ENCODE measurements around the gene CEP57. TPM values are rescaled to one million over a fixed set of nuclear protein-coding genes. Genes with fewer than 3 reads are reported as not detected.
A peak's percentile ranks its signal among the peaks of the same experiment; 100 is the strongest.
"Not testable (repeated sequence)": the region's sequence is repeated elsewhere in the genome, so short reads cannot be mapped to it uniquely, and the experiment has no call there.

Gene CEP57
- polyA plus RNA-seq, 3 donors: 13.1 to 24.9 (median 14.9) TPM

DNA sequence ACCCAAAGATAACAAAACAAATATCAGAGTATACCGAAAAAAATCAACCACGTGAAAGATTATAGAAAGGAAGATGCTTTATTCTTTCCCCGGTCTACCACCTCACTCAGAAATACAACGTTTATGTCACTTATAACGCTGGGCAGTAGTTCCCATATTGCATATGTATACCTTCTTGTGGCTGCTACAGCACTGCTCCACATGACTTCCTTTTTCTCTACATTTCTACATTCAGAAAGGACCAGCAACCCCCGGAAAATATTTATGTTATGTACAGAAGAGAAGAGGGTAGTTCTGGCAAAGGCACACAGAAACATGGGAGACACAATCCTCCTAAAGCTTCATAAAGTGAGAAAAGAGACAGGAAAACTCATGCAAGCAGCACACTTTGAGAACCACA, 76.8 kb downstream of the CEP57 start:
- Histone ChIP-seq H3K9ac (ENCODE audit: insufficient read depth, low read length, poor library complexity, severe bottlenecking) (no peak overlapping the region), H3K4me3 (replicated peaks in 1 of 3; ENCODE audit: low read depth in 2 of 3, low read length in 3 of 3) (no peak overlapping the region), H3K27ac (ENCODE audit: low read depth in 1 of 2, low read length in 2 of 2) (no peak overlapping the region), H3K4me2 (replicated peaks; ENCODE audit: extremely low read depth, low read length, poor library complexity, severe bottlenecking) (no peak overlapping the region), H2AFZ (ENCODE audit: insufficient read depth, low read depth, low read length, poor library complexity, severe bottlenecking) (no peak overlapping the region), H3K36me3 (replicated peaks in 1 of 2; ENCODE audit: control insufficient read depth in 1 of 2, insufficient read depth in 2 of 2, low read length in 2 of 2) (no peaks in the 10 kb centered on the region), H3K4me1 (ENCODE audit: control insufficient read depth in 1 of 2, insufficient read depth in 2 of 2, low read length in 2 of 2) (no peaks in the 10 kb centered on the region), H3K79me2 (ENCODE audit: insufficient read depth, low read length) (no peaks in the 10 kb centered on the region), H3K27me3 (ENCODE audit: control insufficient read depth in 2 of 2, insufficient read depth in 2 of 2, low read length in 2 of 2) (no peaks in the 10 kb centered on the region), H3K9me3 (replicated peaks in 1 of 2; ENCODE audit: control insufficient read depth in 1 of 2, insufficient read depth in 1 of 2, low read length in 2 of 2) (no peaks in the 10 kb centered on the region), H4K20me1 (ENCODE audit: insufficient read depth, low read length) (no peaks in the 10 kb centered on the region)
- TF ChIP-seq, protein P1, sequence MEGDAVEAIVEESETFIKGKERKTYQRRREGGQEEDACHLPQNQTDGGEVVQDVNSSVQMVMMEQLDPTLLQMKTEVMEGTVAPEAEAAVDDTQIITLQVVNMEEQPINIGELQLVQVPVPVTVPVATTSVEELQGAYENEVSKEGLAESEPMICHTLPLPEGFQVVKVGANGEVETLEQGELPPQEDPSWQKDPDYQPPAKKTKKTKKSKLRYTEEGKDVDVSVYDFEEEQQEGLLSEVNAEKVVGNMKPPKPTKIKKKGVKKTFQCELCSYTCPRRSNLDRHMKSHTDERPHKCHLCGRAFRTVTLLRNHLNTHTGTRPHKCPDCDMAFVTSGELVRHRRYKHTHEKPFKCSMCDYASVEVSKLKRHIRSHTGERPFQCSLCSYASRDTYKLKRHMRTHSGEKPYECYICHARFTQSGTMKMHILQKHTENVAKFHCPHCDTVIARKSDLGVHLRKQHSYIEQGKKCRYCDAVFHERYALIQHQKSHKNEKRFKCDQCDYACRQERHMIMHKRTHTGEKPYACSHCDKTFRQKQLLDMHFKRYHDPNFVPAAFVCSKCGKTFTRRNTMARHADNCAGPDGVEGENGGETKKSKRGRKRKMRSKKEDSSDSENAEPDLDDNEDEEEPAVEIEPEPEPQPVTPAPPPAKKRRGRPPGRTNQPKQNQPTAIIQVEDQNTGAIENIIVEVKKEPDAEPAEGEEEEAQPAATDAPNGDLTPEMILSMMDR (IDR thresholded peaks at IDR 0.05): no peak
- DNase-seq: peak in 1 of 3 donors; percentile 4
- no peak overlapping the region for H3K4me3 Mint-ChIP-seq
- H3K36me3 Mint-ChIP-seq: peaks cover 3 to 6% of the 10 kb centered on the region in 2 donors
- H3K27ac Mint-ChIP-seq: no peak overlapping the region
- WGBS (ENCODE audit: insufficient coverage): no CpG with 5 or more reads among the region's 6 CpGs
- intact Hi-C loops (cut with micrococcal nuclease): no loop called here
- H3K4me1 Mint-ChIP-seq: peaks cover 5% of the 10 kb centered on the region
- H3K9me3 Mint-ChIP-seq: peaks cover 0 to 2% (median 0%) of the 10 kb centered on the region in 7 donors
- no peaks in the 10 kb centered on the region for H3K27me3 Mint-ChIP-seq (ENCODE audit: low read depth in 3 of 3)

DNA sequence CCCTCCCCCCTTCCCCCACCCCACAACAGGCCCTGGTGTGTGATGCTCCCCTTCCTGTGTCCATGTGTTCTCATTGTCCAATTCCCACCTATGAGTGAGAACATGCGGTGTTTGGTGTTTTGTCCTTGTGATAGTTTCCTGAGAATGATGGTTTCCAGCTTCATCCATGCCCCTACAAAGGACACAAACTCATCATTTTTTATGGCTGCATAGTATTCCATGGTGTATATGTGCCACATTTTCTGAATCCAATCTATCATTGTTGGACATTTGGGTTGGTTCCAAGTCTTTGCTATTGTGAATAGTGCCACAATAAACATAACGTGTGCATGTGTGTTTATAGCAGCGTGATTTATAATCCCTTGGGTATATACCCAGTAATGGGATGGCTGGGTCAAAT, 80.6 kb downstream of the CEP57 start:
- H3K4me3 Mint-ChIP-seq; H3K4me1 ChIP-seq (ENCODE audit: control insufficient read depth in 1 of 2, insufficient read depth in 2 of 2, low read length in 2 of 2); H3K36me3 Mint-ChIP-seq; H3K27me3 ChIP-seq (ENCODE audit: control insufficient read depth in 2 of 2, insufficient read depth in 2 of 2, low read length in 2 of 2); intact Hi-C loops (cut with micrococcal nuclease); H3K4me2 ChIP-seq (replicated peaks; ENCODE audit: extremely low read depth, low read length, poor library complexity, severe bottlenecking); H4K20me1 ChIP-seq (ENCODE audit: insufficient read depth, low read length); DNase-seq; H3K27ac Mint-ChIP-seq; H3K4me3 ChIP-seq (replicated peaks in 1 of 3; ENCODE audit: low read depth in 2 of 3, low read length in 3 of 3); H3K27me3 Mint-ChIP-seq (ENCODE audit: low read depth in 3 of 3); H3K79me2 ChIP-seq (ENCODE audit: insufficient read depth, low read length); H3K4me1 Mint-ChIP-seq; H3K36me3 ChIP-seq (replicated peaks in 1 of 2; ENCODE audit: control insufficient read depth in 1 of 2, insufficient read depth in 2 of 2, low read length in 2 of 2); H2AFZ ChIP-seq (ENCODE audit: insufficient read depth, low read depth, low read length, poor library complexity, severe bottlenecking); H3K27ac ChIP-seq (ENCODE audit: low read depth in 1 of 2, low read length in 2 of 2); H3K9me3 ChIP-seq (replicated peaks in 1 of 2; ENCODE audit: control insufficient read depth in 1 of 2, insufficient read depth in 1 of 2, low read length in 2 of 2); H3K9ac ChIP-seq (ENCODE audit: insufficient read depth, low read length, poor library complexity, severe bottlenecking): not testable (repeated sequence)
- WGBS (ENCODE audit: insufficient coverage): no CpG with 5 or more reads among the region's 3 CpGs
- peaks cover 0 to 13% (median 9%) of the 10 kb centered on the region in 7 donors for H3K9me3 Mint-ChIP-seq

Measured in CD14-positive monocyte (primary cell).